MG63 (cell line): Measurements from ENCODE around the gene DDA1. TPM values are rescaled to one million over a fixed set of nuclear protein-coding genes. Genes with fewer than 3 reads are reported as not detected.
"Not testable (repeated sequence)": the region's sequence is repeated elsewhere in the genome, so short reads cannot be mapped to it uniquely, and the experiment has no call there.

Source experiments
- DNase-seq: peaks from one replicate; pipeline ENCODE4 v3.0.0-alpha.2; 2020
- H3K27me3 ChIP-seq: fragments of 250-450 bp; sonication (Bioruptor Pico); 2 replicates; pipeline ENCODE4 v1.5.1; 2020; ENCODE audit warnings: mild to moderate bottlenecking, moderate library complexity
- H3K36me3 ChIP-seq: fragments of 250-450 bp; sonication (Bioruptor Pico); 2 replicates; pipeline ENCODE4 v1.5.1; 2020; ENCODE audit warnings: mild to moderate bottlenecking, moderate library complexity
- H3K4me3 ChIP-seq: fragments of 250-450 bp; sonication (Bioruptor Pico); 2 replicates; pipeline ENCODE4 v1.5.1; 2020; ENCODE audit warnings: mild to moderate bottlenecking, moderate library complexity
- H3K9me3 ChIP-seq: fragments of 250-450 bp; sonication (Bioruptor Pico); 2 replicates; pipeline ENCODE4 v1.5.1; 2020; ENCODE audit warnings: mild to moderate bottlenecking, moderate library complexity
- total RNA-seq: library from RNA; depleted of rRNA; stranded (reverse); fragments of >200 nt; shearing (Covaris generic); gene quantifications from 2 replicates; pipeline ENCODE4 v1.2.3, GENCODE V29; 2014; ENCODE audit warnings: low replicate concordance

The DDA1 gene
- total RNA-seq, 1 experiment from 2014 or later: 9.1 TPM

- Histone ChIP-seq H3K27me3 (no peaks in the 10 kb centered on the region), H3K36me3 (peaks cover 14% of the 10 kb centered on the region), H3K4me3 (no peak overlapping the region), H3K9me3 (no peaks in the 10 kb centered on the region)
- no peak for DNase-seq
Observed at GRCh38 chr19:17341845-17342244, 32.5 kb downstream of the DDA1 start.

GRCh38 chr19:17346109-17346671 is 36.8 kb downstream of the DDA1 start:
- no peak overlapping the region for H3K4me3 ChIP-seq
- peak; percentile 67 for DNase-seq
- H3K9me3 ChIP-seq: no peaks in the 10 kb centered on the region
- H3K36me3 ChIP-seq: no peaks in the 10 kb centered on the region; the same call in none of the 2 replicates
- H3K27me3 ChIP-seq: no peaks in the 10 kb centered on the region

- no peak overlapping the region for H3K4me3 ChIP-seq
- no peaks in the 10 kb centered on the region for H3K9me3 ChIP-seq
- DNase-seq: peak; percentile 40
- no peaks in the 10 kb centered on the region for H3K27me3 ChIP-seq
- H3K36me3 ChIP-seq: no peaks in the 10 kb centered on the region; the same call in 1 of the 2 replicates
Observed at GRCh38 chr19:17347361-17347760, 38.0 kb downstream of the DDA1 start.

- DNase-seq: no peak
- Histone ChIP-seq H3K9me3 (no peaks in the 10 kb centered on the region), H3K27me3 (no peaks in the 10 kb centered on the region), H3K36me3 (no peaks in the 10 kb centered on the region; the same call in 1 of the 2 replicates), H3K4me3 (no peak overlapping the region)
Observed at GRCh38 chr19:17347877-17348276, 38.5 kb downstream of the DDA1 start.

- no peaks in the 10 kb centered on the region; the same call in 1 of the 2 replicates for H3K36me3 ChIP-seq
- H3K27me3 ChIP-seq: no peaks in the 10 kb centered on the region
- peak; percentile 66 for DNase-seq
- H3K9me3 ChIP-seq: no peaks in the 10 kb centered on the region
- H3K4me3 ChIP-seq: no peak overlapping the region
Observed at GRCh38 chr19:17348700-17349099, 39.3 kb downstream of the DDA1 start.

- Histone ChIP-seq H3K27me3 (no peaks in the 10 kb centered on the region), H3K9me3 (no peaks in the 10 kb centered on the region), H3K4me3 (no peak overlapping the region), H3K36me3 (no peaks in the 10 kb centered on the region)
- DNase-seq: no peak
Observed at GRCh38 chr19:17351815-17352435, 42.6 kb downstream of the DDA1 start.

GRCh38 chr19:17352608-17353280 is 43.4 kb downstream of the DDA1 start:
- no peak for DNase-seq
- Histone ChIP-seq H3K4me3 (no peak overlapping the region), H3K36me3 (no peaks in the 10 kb centered on the region), H3K27me3 (no peaks in the 10 kb centered on the region), H3K9me3 (no peaks in the 10 kb centered on the region)

- no peak for DNase-seq
Observed at GRCh38 chr19:17353386-17353785, 44.0 kb downstream of the DDA1 start.

GRCh38 chr19:17357078-17357666 is 47.8 kb downstream of the DDA1 start:
- H3K9me3 ChIP-seq: no peaks in the 10 kb centered on the region
- H3K27me3 ChIP-seq: no peaks in the 10 kb centered on the region
- H3K36me3 ChIP-seq: no peaks in the 10 kb centered on the region
- no peak for DNase-seq
- H3K4me3 ChIP-seq: no peak overlapping the region

More at GRCh38 chr19:17353386-17353785, 44.0 kb downstream of the DDA1 start:
- Histone ChIP-seq H3K36me3 (no peaks in the 10 kb centered on the region), H3K27me3 (no peaks in the 10 kb centered on the region), H3K9me3 (no peaks in the 10 kb centered on the region), H3K4me3 (no peak overlapping the region)

- DNase-seq: no peak
- Histone ChIP-seq H3K36me3 (no peaks in the 10 kb centered on the region), H3K4me3 (no peak overlapping the region), H3K9me3 (no peaks in the 10 kb centered on the region), H3K27me3 (no peaks in the 10 kb centered on the region)
Observed at GRCh38 chr19:17357724-17358123, 48.4 kb downstream of the DDA1 start.

- Histone ChIP-seq H3K36me3 (no peaks in the 10 kb centered on the region), H3K27me3 (no peaks in the 10 kb centered on the region), H3K9me3 (no peaks in the 10 kb centered on the region), H3K4me3 (no peak overlapping the region)
- DNase-seq: peak; percentile 39
Observed at GRCh38 chr19:17358395-17358794, 49.0 kb downstream of the DDA1 start.

- no peak for DNase-seq
- no peaks in the 10 kb centered on the region for H3K9me3 ChIP-seq
- no peaks in the 10 kb centered on the region for H3K36me3 ChIP-seq
Observed at GRCh38 chr19:17359905-17360800, 50.8 kb downstream of the DDA1 start.

GRCh38 chr19:17363852-17364605 is 54.7 kb downstream of the DDA1 start:
- H3K27me3 ChIP-seq, H3K4me3 ChIP-seq, H3K36me3 ChIP-seq, DNase-seq, H3K9me3 ChIP-seq: not testable (repeated sequence)

More at GRCh38 chr19:17359905-17360800, 50.8 kb downstream of the DDA1 start:
- Histone ChIP-seq H3K4me3 (no peak overlapping the region), H3K27me3 (no peaks in the 10 kb centered on the region)

- Histone ChIP-seq H3K27me3 (peaks cover 2% of the 10 kb centered on the region; the same call in 1 of the 2 replicates), H3K4me3 (no peak overlapping the region), H3K36me3 (no peaks in the 10 kb centered on the region), H3K9me3 (no peaks in the 10 kb centered on the region)
- DNase-seq: no peak
Observed at GRCh38 chr19:17365361-17365760, 56.0 kb downstream of the DDA1 start.

GRCh38 chr19:17370026-17370587 is 60.7 kb downstream of the DDA1 start:
- Histone ChIP-seq H3K4me3 (no peak overlapping the region), H3K36me3 (no peaks in the 10 kb centered on the region), H3K27me3 (peaks cover 2% of the 10 kb centered on the region; the same call in 1 of the 2 replicates), H3K9me3 (no peaks in the 10 kb centered on the region)
- no peak for DNase-seq
